Jurkat, Clone E6-1 (cell line): ENCODE measurements around the gene PRR5L.
A peak's percentile ranks its signal among the peaks of the same experiment; 100 is the strongest.

Experiments used
- DNase-seq: peaks from one replicate; pipeline ENCODE4 v3.0.0-alpha.2; 2011; ENCODE audit warnings: low read depth, low spot score
- H3K4me3 ChIP-seq: 2 replicates; pipeline ENCODE4 v1.5.1; 2011; ENCODE audit warnings: mild to moderate bottlenecking, low read length, control low read depth, moderate library complexity

The PRR5L gene

DNA sequence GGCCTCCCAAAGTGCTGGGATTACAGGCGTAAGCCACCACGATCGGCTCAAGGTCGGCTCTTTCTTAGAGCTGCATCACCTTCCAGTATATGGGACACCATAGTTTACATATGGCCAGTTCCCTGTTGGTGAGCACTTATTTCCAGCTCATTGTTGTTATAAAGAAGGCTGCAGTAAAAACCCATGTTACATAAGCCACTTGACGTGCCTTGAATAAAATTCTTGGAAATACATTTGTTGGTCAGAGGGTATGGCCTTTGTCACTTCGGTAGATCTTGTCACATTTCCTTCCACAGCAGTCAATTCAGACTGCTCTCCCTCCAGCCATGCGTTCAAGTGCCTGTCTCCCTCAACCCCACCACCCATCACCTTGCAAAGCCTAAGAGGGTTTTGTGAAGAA, 92.9 kb downstream of the PRR5L start:
- DNase-seq: no peak
- H3K4me3 ChIP-seq: no peak overlapping the region

DNA sequence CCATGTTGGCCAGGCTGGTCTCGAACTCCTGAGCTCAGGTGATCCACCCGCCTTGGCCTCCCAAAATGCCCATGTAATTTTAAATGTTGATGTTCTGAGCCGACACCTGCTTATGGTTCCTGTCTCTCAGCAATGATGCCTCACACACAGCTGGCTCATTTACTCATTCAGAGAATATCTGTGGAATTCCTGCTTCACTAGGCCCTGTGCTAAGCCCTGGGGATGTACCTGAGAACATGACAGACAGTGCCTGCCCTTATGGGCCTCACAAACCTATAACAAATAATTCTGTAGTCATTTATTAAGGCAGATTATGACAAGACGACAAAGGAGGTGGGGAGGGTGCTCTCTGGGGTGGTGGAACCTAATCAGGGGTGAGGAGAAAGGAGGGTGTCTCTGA, 93.7 kb downstream of the PRR5L start:
- no peak overlapping the region for H3K4me3 ChIP-seq
- DNase-seq: no peak

GRCh38 chr11:36390963-36391471, 94.9 kb downstream of the PRR5L start:
- no peak for DNase-seq
- H3K4me3 ChIP-seq: no peak overlapping the region

- DNase-seq: no peak
- H3K4me3 ChIP-seq: no peak overlapping the region
These were observed 96.1 kb downstream of the PRR5L start for GRCh38 chr11:36392196-36392595.

DNA sequence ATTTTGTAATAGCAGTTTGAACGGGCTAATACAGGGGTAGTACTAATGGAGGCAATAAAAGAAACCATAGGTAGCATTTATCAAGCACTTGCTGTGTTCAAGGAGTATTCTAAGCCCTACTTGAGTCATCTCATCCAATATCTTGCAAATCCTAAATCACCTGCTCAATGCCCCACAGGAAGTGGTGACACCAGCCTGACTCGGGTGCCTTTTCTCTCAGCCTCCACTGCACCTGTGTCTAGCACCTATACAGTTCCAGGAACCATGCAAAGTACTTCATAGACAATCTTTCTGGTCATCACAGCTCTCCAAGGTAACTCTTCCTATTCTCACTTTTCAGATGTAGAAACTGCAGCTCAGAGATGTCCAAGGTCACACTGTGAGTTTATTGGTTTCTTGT, 98.0 kb downstream of the PRR5L start:
- peak; percentile 44 for DNase-seq
- H3K4me3 ChIP-seq: no peak overlapping the region

- H3K4me3 ChIP-seq: no peak overlapping the region
- DNase-seq: no peak
These were observed 98.8 kb downstream of the PRR5L start for GRCh38 chr11:36394926-36395325.

- H3K4me3 ChIP-seq: no peak overlapping the region
- DNase-seq: no peak
These were observed 100.1 kb downstream of the PRR5L start for GRCh38 chr11:36395978-36396736.

DNA sequence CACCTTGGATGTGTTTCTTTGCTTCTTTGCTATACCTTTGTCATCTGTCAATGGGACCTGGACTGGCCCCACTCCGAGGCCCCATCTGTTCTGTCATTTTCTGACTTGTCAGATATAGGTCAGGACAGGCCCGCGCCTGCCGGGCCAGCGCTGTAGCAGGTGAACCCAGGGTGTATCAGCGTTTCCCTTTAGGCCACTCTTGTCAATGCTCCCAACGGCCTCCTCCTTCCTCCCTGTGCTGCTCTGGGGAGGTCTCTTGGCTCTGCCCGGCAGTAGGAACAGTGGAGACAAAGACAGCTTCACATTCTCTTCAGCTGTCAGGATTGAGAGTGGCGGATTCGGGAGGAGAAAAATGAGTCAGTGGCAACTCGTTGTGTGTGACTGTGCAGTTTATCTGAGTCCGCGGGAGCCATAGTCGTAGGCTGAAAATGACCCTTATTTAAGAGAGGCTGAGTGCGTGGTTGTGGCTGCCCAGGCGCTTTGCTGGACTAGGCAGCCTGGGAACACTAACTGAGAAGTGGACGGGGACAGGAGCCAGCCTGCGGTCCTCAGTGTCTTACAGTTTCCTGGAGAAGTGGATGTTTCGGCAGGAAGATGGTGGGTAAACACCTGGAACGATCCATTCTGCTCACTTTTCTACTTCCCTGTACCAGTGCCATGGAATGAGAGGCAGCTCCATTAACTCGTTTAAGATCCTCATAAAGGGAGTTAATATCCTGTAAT, 102.3 kb downstream of the PRR5L start:
- no peak overlapping the region for H3K4me3 ChIP-seq
- DNase-seq: no peak

GRCh38 chr11:36399236-36399635, 103.1 kb downstream of the PRR5L start:
- no peak overlapping the region for H3K4me3 ChIP-seq
- no peak for DNase-seq

DNA sequence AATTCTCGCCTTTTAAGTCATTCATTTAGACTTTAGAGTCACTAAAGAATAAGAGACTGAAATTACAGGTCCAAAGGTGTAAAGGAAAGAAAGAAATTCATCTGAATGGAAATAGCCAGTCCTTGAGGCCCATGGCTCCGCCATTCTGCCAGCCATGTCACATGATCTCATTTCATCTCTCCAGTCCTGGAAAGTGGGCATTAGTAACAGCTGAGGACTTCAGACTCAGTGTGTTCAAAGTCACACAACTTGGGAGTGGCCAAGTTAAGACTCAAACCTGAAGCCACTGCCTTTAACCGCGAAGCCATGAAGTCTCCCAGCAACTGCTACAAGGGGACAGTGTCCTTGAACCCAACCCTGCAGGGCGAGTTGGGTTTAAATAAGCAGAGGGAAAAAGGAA, 103.7 kb downstream of the PRR5L start:
- H3K4me3 ChIP-seq: no peak overlapping the region
- no peak for DNase-seq

GRCh38 chr11:36400766-36401455, 104.8 kb downstream of the PRR5L start:
- DNase-seq: no peak
- H3K4me3 ChIP-seq: no peak overlapping the region

DNA sequence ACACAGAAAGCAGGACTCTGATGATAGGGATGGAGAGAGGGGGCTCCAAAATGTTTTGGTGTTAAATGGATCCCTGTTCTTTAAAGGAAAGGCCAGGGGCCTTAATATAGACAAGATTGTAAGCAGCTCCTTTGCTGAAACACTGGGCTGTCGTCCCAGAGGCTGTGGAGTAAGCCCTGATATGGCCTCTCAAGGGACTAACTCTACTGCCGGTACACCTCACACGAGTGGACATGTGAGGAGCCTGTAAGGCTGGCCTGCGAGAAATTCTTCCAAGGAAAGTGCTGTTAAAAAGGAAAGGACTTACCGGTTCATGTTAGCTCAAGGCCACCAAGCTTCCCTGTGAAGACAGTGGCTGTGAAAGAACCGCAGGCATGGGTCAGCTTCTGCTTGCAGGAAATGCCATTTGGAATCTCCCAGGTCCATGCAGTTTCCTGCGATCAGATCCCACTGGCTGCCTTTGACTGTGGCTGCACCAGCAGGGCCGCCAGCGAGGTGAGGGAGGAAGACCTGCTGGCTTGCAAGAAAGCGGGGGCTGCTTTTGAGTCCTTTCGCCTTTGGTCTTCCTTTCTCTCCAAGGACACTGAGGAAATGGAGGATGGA, 106.6 kb downstream of the PRR5L start:
- DNase-seq: no peak
- no peak overlapping the region for H3K4me3 ChIP-seq

DNA sequence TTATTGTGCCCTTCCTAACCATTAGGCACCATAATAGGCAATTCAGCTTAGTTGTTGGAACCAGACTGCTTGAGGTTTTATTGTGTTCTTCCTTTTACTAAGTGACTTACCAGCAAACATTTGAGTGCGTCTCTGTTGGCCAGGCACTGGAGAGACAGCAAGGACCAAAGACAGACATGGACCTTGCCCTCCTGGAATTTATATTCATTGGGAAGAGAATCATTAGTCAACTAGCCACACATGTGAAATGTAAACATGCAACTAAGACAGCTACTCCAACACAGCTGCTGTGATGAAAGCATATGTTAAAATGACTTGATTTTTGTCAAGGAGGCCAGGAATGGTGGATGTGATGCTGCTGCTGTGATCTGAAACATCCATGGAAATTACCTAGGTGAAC, 107.6 kb downstream of the PRR5L start:
- H3K4me3 ChIP-seq: no peak overlapping the region
- no peak for DNase-seq

DNA sequence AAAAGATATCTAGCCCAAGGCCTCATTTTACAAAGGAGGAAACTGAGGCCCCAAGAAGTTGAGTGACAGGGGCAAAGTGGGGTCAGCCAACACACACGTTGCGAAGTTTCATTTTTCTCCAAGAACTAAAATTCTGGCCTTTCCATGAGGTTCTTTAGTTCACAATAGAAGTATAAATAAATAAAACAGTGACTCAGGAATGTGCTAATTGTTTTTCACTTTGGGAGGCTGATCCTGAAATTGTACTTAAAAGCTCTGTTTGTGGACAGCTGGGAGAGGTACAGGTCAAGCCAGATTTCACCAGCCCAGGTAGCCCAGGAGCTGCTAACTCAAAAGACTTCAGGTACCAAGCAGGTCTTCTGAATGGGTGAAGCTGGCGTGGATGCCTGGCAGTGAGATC, 108.7 kb downstream of the PRR5L start:
- H3K4me3 ChIP-seq: no peak overlapping the region
- DNase-seq: no peak

DNA sequence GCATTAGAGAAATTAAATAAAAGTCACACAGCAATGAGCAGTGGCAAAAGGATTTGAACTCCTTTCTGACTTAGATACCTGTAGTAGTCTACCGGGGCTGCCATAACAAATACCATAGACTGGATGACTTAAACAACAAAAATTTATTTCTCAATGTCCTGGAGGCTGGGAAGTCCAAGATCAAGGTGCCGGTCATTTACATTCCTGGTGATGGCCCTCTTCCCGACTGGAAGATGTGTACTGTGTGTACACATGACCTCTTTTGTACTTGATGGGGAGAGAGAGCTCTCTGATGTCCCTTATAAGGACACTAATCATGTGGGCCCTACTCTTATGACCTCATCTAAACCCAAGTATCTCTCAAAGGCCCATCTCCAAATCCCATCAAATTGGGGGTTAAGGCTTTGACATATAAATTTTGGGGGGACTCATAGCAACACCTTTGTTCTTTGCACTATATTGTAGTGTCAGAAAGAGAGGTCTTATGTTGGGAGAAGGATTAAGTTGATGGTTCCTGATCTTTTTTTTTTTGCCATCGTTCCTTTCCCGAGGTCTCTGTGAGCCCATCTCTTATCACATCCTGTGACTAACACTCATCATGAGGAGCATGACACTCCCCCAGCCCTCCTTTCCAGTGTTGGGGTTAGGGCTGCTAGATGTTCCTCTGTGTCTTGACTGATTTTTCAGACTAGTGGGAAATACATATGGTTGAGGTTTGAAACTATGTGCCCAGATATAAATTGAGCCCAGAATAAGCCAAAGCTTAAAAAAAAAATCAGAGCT, 109.7 kb downstream of the PRR5L start:
- no peak overlapping the region for H3K4me3 ChIP-seq
- DNase-seq: no peak

DNA sequence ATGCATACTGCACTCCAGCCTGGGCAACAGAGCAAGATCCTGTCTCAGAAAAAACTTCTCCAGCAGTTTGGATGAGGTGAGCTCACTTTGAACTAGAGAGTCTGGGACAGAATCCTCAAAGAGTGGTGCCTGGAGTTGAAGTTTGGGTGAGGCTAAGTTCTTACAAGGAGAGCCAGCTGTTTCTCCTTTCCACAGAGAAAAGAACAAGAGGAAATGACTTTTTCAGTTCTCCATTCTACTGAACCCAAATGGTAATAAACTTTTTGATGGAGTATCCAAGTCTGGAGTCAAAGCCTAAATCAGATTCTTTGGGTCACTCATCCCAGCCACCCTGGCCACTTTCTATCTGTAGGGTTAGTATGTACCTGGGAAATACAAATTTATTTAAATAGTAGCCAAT, 111.3 kb downstream of the PRR5L start:
- DNase-seq: no peak
- H3K4me3 ChIP-seq: no peak overlapping the region

DNA sequence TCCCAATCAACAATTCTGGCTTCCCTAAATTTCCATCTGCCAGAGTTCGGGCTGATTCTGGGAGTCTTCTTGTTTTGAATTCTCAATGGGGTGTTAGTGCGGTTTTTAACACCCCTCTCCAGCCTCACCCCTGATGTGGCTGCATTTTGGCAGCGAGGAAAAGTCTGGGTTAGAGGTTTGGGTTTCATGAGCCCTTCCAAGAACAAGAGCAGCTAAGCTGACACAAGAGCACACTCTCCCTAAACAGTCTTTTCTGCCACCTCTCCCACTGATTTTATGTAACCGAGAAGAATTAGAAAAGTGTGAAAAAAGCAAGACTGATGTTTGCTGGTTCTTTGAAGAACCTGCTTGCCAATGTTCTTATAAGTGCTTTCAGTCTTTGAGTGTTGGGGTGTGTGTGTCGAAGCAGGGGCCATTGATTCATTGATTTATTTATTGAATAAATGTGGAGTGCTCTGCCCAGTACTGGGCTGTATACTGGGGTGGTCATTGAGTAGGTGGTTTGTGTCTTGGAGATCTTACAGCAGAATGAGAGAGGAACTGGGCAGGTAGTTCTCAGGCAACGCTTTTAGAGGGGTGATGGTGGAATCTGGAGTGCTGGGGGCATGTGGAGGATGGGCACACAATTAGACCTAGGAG, 112.5 kb downstream of the PRR5L start:
- H3K4me3 ChIP-seq: peak overlapping the region; percentile 24
- DNase-seq: no peak

DNA sequence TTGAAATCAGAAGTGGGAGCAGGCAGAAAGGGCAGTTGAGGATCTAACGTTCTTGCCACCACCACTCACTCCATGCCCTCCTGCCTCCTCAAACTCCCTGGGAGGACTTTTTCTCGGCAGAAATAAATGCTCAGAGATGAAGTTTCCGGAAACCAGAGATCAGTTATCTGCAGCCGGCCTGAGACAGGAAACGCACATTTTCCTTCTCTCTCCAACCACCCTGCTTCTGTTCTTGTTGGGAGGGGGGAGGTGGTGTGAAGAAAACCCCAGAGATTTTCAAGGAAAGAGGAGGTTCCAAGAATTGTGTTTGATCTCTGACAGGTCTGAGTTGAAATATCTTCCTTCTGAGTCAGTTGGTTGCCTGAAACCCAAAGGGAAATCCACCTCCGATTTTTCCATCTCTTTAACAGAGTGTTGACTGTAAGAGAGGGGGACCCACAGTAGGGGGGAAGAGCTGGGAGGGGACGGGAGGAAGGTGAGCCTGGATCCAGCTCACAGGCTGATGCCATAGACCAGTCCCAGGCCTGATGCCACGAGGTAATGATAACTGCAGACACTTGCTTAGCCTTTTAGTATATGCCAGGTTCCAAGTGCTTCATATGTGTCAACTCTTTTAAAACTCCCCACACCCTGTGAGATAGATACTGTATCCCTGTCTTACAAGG, 113.2 kb downstream of the PRR5L start:
- H3K4me3 ChIP-seq: peak overlapping the region; percentile 24
- DNase-seq: peak; percentile 83
